ENCODE results near the gene MICAL2. TPM values are rescaled to one million over a fixed set of nuclear protein-coding genes. Genes with fewer than 3 reads are reported as not detected.

The MICAL2 gene
- total RNA-seq, 1 donor from 2014 or later, result 110 TPM

GRCh38 chr11:12100841-12101242, 9.5 kb upstream of the MICAL2 start:
- no peak for DNase-seq

DNA sequence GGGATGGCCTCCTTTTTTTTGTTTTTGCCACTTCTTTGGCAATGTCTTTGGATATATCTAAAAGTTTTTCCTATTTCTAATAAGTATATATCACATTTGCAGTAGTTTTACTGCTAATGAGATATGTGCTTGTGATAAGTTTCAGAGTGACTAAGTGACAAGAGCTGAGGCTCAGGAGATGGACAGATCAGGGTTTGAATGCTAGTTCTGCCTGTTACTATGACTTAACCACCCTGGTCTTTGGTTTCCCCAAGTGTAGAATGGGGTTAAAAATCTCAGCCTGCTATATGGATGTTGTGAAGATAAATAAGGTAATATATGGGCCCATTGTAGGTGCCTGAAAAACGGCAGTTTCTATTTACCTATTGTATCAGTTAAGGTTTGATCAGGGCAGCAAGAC, 9.1 kb upstream of the MICAL2 start:
- DNase-seq, result no peak

GRCh38 chr11:12102588-12103410, 7.6 kb upstream of the MICAL2 start:
- peak; percentile 35 for DNase-seq

DNA sequence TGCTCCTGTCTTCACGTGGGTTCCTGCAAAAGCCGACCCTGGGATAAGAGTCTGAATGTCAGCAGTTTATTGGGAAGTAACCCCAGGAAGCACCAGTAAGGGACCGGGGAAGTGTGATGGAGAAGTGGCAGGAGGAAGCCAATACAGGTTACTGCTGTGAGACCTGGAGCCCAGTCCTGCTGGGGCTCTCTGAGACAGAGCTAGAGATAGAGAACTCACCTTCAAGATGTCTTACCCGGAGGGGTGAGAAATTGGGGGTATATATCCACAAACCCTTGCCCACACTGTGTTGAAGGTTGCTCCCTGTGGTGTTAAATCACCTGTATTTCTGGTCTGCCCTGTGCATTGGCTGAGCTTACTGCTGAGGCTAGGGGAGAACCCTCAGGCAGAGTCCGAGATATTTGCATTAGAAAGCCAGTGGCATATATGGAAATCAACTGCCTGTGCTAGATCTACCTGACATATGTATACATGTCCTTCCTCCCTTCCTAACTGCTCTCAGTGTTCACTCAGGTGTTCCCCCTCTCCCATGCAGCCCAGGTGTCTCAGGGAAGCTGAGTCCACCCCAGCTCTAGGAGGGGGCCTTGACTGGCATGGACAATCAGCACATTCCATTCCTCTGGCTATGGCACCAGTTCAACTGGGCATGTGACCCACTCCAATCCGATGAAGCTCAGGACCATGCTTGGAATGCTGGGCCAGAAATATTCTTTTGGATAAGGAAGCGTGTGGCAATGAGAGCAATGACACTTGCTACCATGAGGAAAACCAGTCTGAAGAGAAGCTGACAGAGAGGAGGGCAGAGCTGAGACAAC, 6.8 kb upstream of the MICAL2 start:
- DNase-seq, result no peak

GRCh38 chr11:12105471-12105870, 4.9 kb upstream of the MICAL2 start:
- DNase-seq, result no peak

DNA sequence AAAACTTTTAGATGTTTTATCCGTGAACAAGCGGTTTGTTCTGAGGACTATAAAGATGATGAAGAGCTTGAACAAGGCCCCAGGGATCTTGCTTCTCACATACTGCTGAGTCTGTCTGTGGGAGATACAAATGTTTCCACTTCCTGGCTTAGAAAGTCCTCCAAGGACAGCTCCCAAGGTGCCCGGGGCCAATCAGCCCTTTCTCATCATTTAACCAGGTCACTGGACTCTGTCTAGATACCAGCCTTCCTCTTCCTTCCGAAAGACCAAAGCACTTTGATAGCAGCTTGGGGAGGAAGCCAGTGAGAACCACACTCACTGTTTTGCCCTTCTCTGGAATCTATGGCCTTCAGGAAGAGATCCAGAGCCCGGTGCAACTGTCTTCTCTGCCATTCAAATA, 4.3 kb upstream of the MICAL2 start:
- DNase-seq, result no peak

GRCh38 chr11:12106501-12106900, 3.9 kb upstream of the MICAL2 start:
- DNase-seq, result no peak

DNA sequence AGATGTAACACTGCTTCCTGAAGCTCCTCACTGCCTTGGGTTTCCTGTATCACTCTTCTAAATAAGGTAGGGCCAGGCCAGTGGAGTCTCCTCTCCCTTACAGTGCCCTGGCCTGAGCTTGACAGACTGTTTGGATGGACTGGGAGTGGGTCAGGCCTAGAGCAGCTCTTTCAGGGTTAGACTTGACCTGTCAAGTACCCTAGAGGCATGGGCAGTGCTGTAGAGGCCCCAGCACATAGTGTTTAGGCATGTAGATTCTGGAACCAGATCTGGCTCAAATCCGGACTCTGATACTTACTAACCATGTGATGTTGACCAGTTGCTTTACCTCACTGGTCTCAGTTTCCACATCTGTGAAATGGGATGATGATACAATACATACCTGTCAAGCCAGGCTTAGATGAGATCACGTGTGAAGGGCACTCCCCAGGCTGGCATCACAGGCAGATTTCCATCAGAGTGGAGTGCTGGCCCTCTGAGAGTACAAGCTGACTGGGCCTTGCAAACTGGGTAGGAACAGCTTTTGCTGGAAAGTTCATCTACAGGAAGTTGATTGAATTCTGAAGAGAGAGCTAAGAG, 1.4 kb upstream of the MICAL2 start:
- no peak for DNase-seq

GRCh38 chr11:12109591-12110196, 696 bp upstream of the MICAL2 start:
- no peak for DNase-seq

GRCh38 chr11:12110714-12111548, 541 bp downstream of the MICAL2 start:
- peak; percentile 51 for DNase-seq

DNA sequence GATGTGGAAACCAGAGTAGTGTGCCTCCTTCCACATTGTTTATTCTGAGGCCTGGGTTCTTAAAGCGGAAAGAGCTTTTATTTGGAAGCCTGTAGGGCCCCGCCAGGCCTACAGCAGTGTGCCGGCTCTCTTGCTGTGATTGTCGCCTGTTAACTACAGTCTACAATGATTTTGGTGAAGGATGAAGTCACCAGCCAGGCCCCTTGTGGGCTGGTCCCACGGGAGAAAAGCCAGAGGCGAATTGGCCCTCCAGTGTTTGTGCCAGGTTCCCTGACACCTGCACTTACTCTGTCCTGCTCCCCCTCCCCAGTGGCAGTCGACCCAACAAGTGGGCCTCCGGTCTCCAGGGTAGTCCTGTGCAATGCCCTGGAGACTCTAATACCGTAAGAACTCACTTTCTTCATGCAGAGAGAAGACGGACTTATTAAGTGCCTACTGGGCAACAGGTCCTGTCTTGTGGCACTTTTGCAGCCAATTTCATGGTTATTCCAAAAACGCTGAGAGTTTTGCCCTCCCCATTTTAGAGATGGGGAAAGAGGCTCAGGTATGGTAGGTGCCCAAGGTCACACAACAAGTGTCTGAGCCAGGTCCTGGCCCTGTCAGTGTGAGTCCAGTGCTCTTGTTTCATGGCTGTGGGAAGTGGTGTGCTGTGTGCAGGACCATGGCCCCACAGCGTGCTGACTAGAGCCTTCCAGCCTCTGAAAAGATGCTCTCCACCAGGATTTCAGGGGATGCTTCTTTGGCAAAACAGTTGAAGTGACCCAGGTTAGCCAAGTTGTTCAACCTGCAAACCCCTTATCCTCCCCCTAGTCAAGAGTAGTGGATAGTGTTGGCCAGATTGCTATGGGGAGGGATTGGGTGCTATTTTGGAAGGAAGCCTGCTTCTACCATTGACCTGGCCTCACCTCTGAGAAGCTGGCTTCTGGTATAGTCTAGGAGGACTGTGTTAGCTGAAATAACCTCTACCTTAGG, 1.4 kb downstream of the MICAL2 start:
- DNase-seq, result peak; percentile 43

DNA sequence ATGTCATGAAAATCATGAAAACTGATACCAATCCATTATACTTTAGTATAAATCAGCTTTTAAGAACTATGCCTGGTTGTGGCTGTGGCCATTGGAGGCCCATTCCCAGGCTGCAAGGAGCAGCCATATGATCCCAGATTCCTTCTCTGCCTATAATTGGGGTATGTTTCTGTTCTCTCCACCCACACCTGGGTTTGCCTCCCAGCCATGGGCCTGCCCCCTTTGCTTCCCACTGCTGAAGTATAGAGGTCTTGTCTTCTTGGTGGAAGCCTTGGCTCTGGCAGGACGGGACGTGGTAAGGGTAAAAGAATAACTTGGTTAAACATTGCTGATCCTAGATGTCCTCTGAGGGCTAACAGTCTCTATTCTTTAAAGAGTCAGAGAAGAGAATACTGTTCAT, 2.4 kb downstream of the MICAL2 start:
- no peak for DNase-seq

DNA sequence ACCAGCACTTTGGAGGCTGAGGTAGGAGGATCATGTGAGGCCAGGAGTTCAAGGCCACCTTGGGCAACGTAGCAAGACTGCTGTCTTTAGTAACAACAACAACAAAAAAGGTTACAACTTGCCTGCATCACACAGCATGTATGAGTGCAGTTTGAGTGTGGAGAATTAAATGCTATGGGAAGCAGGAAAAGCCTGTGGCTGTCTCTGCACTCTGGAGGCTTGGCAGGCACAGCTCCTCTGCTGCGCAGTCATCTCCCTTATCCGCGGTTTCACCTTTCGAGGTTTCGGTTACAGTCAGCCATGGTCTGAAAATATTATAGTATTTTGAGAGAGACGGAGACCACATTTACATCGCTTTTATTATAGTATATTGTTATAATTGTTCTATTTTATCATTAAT, 2.9 kb downstream of the MICAL2 start:
- peak; percentile 56 for DNase-seq

GRCh38 chr11:12114193-12115033, 4.0 kb downstream of the MICAL2 start:
- DNase-seq, result peak; percentile 80

DNA sequence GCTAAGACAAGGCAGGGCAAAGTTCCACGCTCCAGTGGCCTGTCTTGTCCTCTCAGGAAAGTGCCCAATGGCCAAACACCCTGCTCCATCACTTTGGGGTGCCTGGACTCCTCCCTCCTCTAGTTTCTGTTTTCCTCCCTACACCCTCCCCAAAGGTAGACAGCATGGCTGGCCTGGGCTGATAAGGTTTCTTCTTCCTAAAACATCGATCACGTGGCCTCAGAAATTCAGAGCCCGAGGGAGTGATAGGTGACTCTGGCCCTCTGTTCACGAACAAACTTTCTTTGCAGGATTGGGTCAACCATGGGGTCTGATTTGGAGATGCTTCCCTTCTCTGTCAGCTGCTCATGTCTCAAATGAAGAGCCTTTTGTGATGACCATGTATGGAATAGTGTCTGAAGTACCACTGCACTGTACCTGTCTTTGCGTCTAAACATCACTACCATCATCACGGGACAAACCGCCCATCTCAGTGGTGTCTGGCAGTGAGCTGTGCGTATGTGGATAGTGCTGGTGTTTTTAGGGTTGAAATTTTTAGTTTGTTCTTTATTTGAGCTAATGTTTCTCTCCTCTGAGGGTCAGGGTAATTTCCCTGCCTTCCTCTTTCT, 6.1 kb downstream of the MICAL2 start:
- DNase-seq, result no peak

- DNase-seq, result no peak
These were observed 6.8 kb downstream of the MICAL2 start for GRCh38 chr11:12117200-12117599.

DNA sequence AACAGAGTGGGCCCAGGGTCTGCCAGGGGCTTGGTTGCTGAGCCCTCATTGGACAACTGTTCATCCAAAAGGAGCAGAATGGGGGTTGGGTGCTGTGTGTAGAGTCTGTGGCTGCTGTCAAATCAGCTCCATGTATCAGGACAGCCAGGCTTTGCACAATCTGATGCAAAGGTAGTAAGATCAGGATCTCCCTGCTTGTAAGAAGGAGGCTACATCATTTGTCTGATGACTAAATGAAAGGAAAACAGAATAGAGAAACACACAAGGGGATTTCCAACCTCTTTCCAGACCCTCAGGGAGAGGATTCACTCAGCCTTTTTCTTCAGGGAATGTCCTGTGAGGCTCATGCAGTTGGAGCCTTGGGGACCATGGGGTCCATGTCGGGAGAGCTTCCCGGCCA, 7.2 kb downstream of the MICAL2 start:
- DNase-seq, result no peak

- no peak for DNase-seq
These were observed 8.6 kb downstream of the MICAL2 start for GRCh38 chr11:12118949-12119348.

DNA sequence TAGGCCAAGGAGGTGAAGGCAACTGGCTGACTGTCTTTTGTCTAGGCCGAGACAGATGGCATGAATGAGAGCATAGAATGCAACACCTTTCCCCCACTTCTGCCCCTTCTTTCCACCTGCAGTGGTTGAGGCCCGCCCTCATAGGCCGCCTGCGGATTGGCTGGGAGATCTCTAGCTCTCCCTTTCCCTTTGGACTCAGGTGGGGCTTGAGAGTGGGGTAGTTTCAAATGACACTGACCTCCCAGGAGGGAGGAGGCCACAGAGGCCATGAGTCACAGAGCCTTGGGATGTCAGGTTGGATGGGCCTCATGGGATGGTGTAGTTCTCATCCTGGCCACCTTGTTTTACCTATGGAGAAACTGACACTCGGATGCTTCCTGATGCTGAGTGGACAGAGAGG, 9.1 kb downstream of the MICAL2 start:
- DNase-seq, result no peak
